NB4 (cell line): Measurements from ENCODE around the gene PRR15.

Experiments used
- DNase-seq: peaks from one replicate; pipeline ENCODE4 v3.0.0; 2010; ENCODE audit warnings: low read depth
- H3K4me3 ChIP-seq: one replicate; pipeline ENCODE4 v1.5.1; 2011; ENCODE audit warnings: mild to moderate bottlenecking, low read depth, low read length, moderate library complexity
- CTCF ChIP-seq: IDR thresholded peaks from one replicate; pipeline ENCODE4 v1.5.1; 2012; ENCODE audit warnings: low read depth, low read length
- MAX ChIP-seq: IDR thresholded peaks from 2 replicates; pipeline ENCODE4 v1.6.1; 2011; ENCODE audit warnings: low read depth, low read length
- MYC ChIP-seq: IDR thresholded peaks from 2 replicates; pipeline ENCODE4 v1.6.1; 2011; ENCODE audit warnings: low read depth, low read length
- POLR2A ChIP-seq: IDR thresholded peaks from 2 replicates; pipeline ENCODE4 v1.6.1; 2011; ENCODE audit warnings: mild to moderate bottlenecking; ENCODE audit not compliant: insufficient read length; ENCODE audit errors: extremely low read depth

Gene PRR15

GRCh38 chr7:29606830-29607229 lies 43.2 kb downstream of the PRR15 start:
- DNase-seq, result no peak
- TF ChIP-seq CTCF (no peak), MYC (no peak), POLR2A (no peak), MAX (no peak)
- H3K4me3 ChIP-seq, result no peak overlapping the region

GRCh38 chr7:29607259-29607658 lies 43.6 kb downstream of the PRR15 start:
- H3K4me3 ChIP-seq, result no peak overlapping the region
- TF ChIP-seq MYC, result no peak
- TF ChIP-seq POLR2A, result no peak
- TF ChIP-seq MAX, result no peak
- TF ChIP-seq CTCF, result no peak
- DNase-seq, result no peak

GRCh38 chr7:29607889-29608288 lies 44.3 kb downstream of the PRR15 start:
- DNase-seq, result no peak
- TF ChIP-seq MAX (no peak), MYC (no peak), POLR2A (no peak), CTCF (no peak)
- H3K4me3 ChIP-seq, result no peak overlapping the region

- TF ChIP-seq CTCF (peak; percentile 82), MYC (no peak)
- no peak overlapping the region for H3K4me3 ChIP-seq
- peak; percentile 34 for DNase-seq
Observed at GRCh38 chr7:29609162-29610037, 45.8 kb downstream of the PRR15 start.

GRCh38 chr7:29610086-29610485 lies 46.5 kb downstream of the PRR15 start:
- TF ChIP-seq MYC (no peak), POLR2A (no peak), MAX (no peak), CTCF (no peak)
- DNase-seq, result no peak
- H3K4me3 ChIP-seq, result no peak overlapping the region
